Heart right ventricle (tissue), 16 donors: Measurements from ENCODE around the gene TNK2. TPM values are rescaled to one million over a fixed set of nuclear protein-coding genes. Genes with fewer than 3 reads are reported as not detected.

Experiments used
- ATAC-seq, 8 donors: fragments of 200-7000 bp; cut with Tn5 transposase; one replicate each; pipeline ENCODE4 v1.9.1; 2020; ENCODE audit warnings: mild to moderate bottlenecking in 8 of 8, moderate library complexity in 8 of 8, moderate number of reproducible peaks in 1 of 8
- DNase-seq, 2 donors: peaks; one replicate each; pipeline ENCODE4 v3.0.0-alpha.2; 2020
- H3K27ac ChIP-seq, 10 donors: fragments of 200-600 bp; sonication (generic) in 2 of 10; one replicate each; pipeline versions ENCODE4 v1.5.0 to v1.8.0; 2020 to 2022; ENCODE audit warnings: mild to moderate bottlenecking in 3 of 10
- H3K27me3 ChIP-seq, 7 donors: fragments of 200-600 bp; one replicate each; pipeline ENCODE4 v1.8.0; 2021 to 2022; ENCODE audit warnings: mild to moderate bottlenecking in 2 of 7
- H3K36me3 ChIP-seq, 9 donors: fragments of 200-600 bp; sonication (generic) in 1 of 9; one replicate each; pipeline versions ENCODE4 v1.5.0 to v1.8.0; 2020 to 2022; ENCODE audit warnings: mild to moderate bottlenecking in 2 of 9
- H3K4me1 ChIP-seq, 9 donors: fragments of 200-600 bp; sonication (generic) in 1 of 9; one replicate each; pipeline versions ENCODE4 v1.5.0 to v1.8.0; 2020 to 2022; ENCODE audit warnings: mild to moderate bottlenecking in 4 of 9
- H3K4me3 ChIP-seq, 10 donors: fragments of 200-600 bp; sonication (generic) in 2 of 10; one replicate each; pipeline versions ENCODE4 v1.5.0 to v1.8.0; 2020 to 2022; ENCODE audit warnings: mild to moderate bottlenecking in 7 of 10, moderate library complexity in 2 of 10
- H3K9me3 ChIP-seq, 11 donors: fragments of 200-600 bp in 10 of 11; sonication (generic) in 2 of 11; one replicate each; pipeline versions ENCODE4 v1.5.0 to v1.8.0; 2013 to 2022; ENCODE audit warnings: mild to moderate bottlenecking in 2 of 11, control low read depth in 1 of 11, moderate library complexity in 1 of 11
- CTCF ChIP-seq, 9 donors: fragments of 200-600 bp; sonication (generic) in 2 of 9; IDR thresholded peaks; one replicate each; pipeline versions ENCODE4 v1.5.0 to v1.8.0; 2021 to 2022; ENCODE audit warnings: antibody characterized with exemption in 9 of 9, mild to moderate bottlenecking in 5 of 9, moderate library complexity in 1 of 9
- WGBS, 2 donors: extraction: QIAGEN DNeasy Blood & Tissue Kit; methylation state at CpG; one replicate each; pipeline ENCODE4 v1.1.7; 2013; ENCODE audit warnings: inconsistent platforms in 1 of 2; 5-methylcytosine and 5-hydroxymethylcytosine counted together
- intact Hi-C, 10 donors: fragments of 100-400 bp; cut with DNase I; formaldehyde crosslinking; loops; one replicate each; pipeline versions ENCODE4 v1.11.1 to v1.14.2; 2022
- polyA plus RNA-seq, 2 donors: library from polyadenylated mRNA; stranded (reverse); fragments of 200-250 nt; gene quantifications; one replicate each; pipeline ENCODE4 v1.2.3, GENCODE V29; 2013
- total RNA-seq, 10 donors: library from RNA; stranded (reverse); fragmentation: NEBNext Ultra II Directional in 3 of 10; extraction: Animal tissue kit (Norgen Biotek cat#: 25700) in 3 of 10; gene quantifications; one replicate each; pipeline versions ENCODE4 v1.2.1 to v1.2.4, GENCODE V29; 2021 to 2023
- donor health status: Arrhythmogenic right ventricular cardiomyopathy.
- donor health status: ischemic (EF 13 %, LVEDD 7.1; RV severe dilation, severe dysfunction).
- donor health status: healthy with polysubstance abuse.
- donor health status: DM: no; HTN: yes; CAD: no.
- donor health status: DM: no; HTN: no; CAD: no.
- donor health status: ischemic (EF 25% LVEDD 6.9; RV normal size, moderate dysfunction).
- donor health status: ischemic (EF 25% LVEDD 5.7; RV mildly dilated, moderate dysfunction).
- donor health status: healthy.
- donor health status: DM: yes; HTN: yes; CAD: no.
- donor health status: Ischemic cardiomyopathy.
- donor health status: ischemic (EF 35%, LVEDD 5.7; RV mildly dilated, moderate dysfunction).
- donor health status: nonischemic (EF 11% LVEDD 7.7; RV severe dilation, severe dysfunction).
- donor health status: DM: yes; HTN: yes; CAD: no.
- donor health status: PGD.
- donor health status: ischemic (EF 29% LVEDD 5.4; RV normal size, mild dysfunction).
- donor health status: nonischemic (EF 23%, LVEDD 6.1; RV moderate dilation, normal function).

Gene TNK2
- total and polyA plus RNA-seq, 12 donors = 17.6 to 48.3 (median 32.5) TPM

DNA sequence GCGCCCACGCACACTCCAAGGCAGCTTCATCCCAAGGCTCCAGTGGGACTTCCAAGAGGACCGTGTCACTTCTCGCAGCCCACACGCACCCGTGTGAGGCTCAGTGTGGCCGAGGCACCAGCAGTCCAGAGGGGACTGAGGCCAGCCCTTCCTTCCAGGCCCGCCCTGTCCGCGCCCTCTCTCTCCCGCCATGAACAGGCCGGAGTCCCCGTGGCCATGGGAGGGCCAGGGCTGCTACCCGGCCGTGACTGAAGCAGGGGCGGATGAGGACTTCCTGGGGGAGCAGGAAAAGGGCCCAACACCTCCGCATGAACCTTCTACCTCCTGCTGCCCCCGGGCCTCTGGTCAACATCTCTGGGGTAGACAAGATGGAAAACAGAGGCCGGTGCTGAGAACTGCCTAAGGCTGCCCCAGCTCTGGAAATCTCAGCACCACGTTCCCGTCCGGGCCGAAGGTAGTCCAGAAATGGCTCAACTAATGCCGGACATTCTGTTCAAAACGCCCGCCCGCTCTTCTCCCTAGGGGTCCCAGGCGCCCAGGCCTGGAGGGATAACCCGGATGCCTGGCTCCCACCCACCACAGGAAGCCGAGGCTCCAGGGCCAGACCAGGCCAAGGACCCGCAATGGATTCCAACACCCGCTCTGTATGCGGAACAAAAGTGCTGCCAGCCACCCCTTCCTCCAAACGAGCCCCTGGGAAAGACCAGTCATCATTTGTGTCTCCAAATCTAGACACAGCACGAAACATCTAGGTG is 32.7 kb downstream of the TNK2 start:
- intact Hi-C loops = no loop called here
- no peaks in the 10 kb centered on the region for H3K27me3 ChIP-seq
- no peak overlapping the region for H3K4me3 ChIP-seq
- no peak overlapping the region for H3K27ac ChIP-seq
- WGBS, 2 donors = 96% methylated on average over 35 of the region's 35 CpGs
- no peak for DNase-seq
- ATAC-seq = no peak
- no peaks in the 10 kb centered on the region for H3K4me1 ChIP-seq
- peaks cover 0 to 83% (median 14%) of the 10 kb centered on the region in 9 donors for H3K36me3 ChIP-seq
- no peaks in the 10 kb centered on the region for H3K9me3 ChIP-seq
- TF ChIP-seq CTCF (IDR thresholded peaks at IDR 0.05) = no peak

GRCh38 chr3:195873971-195874370 is 34.4 kb downstream of the TNK2 start:
- no peaks in the 10 kb centered on the region for H3K27me3 ChIP-seq
- WGBS, 2 donors = 88% methylated on average over 26 of the region's 26 CpGs
- ATAC-seq (no peak), DNase-seq (no peak)
- H3K4me1 ChIP-seq = no peaks in the 10 kb centered on the region
- H3K9me3 ChIP-seq = no peaks in the 10 kb centered on the region
- no peak for TF ChIP-seq CTCF (IDR thresholded peaks at IDR 0.05)
- peaks cover 0 to 85% (median 14%) of the 10 kb centered on the region in 9 donors for H3K36me3 ChIP-seq
- no peak overlapping the region for H3K27ac ChIP-seq
- H3K4me3 ChIP-seq = no peak overlapping the region
- intact Hi-C loops = no loop called here

DNA sequence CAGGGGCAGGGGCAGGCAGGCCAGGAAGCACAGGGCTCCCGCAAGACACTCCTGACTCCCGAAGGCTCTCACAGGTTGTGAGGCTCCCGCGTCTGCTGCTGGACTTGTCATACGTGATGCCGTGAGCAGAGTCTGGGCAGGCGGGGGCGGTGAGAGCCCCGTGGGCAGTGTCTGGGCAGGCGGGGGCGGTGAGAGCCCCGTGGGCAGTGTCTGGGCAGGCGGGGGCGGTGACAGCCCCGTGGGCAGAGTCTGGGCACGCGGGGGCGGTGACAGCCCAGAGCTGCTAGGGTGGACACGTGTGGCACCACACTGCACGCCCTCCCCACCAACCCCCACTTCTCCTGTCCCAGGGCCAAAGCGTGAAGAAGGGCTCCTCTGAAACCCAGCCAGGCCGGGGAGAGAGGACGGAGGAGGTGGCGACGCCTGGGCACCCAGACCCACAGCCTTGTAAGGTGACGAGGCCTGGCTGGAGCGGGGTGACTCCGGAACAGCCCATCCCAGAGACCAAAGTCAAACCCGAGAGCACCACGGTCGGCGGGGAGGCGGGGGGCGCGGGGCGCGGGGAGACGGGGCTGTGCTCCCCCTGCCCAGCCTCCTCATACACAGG is 35.0 kb downstream of the TNK2 start:
- ATAC-seq = peak in 3 of 8 donors; percentile 19 to 70 (median 22)
- peaks cover 0 to 85% (median 11%) of the 10 kb centered on the region in 9 donors for H3K36me3 ChIP-seq
- no peak for TF ChIP-seq CTCF (IDR thresholded peaks at IDR 0.05)
- WGBS, 2 donors = 76 to 88% methylated on average over 25 to 38 of the region's 38 CpGs
- no peaks in the 10 kb centered on the region for H3K9me3 ChIP-seq
- H3K4me3 ChIP-seq = no peak overlapping the region
- intact Hi-C loops = no loop called here
- H3K27me3 ChIP-seq = no peaks in the 10 kb centered on the region
- H3K4me1 ChIP-seq = no peaks in the 10 kb centered on the region
- no peak for DNase-seq
- H3K27ac ChIP-seq = no peak overlapping the region

DNA sequence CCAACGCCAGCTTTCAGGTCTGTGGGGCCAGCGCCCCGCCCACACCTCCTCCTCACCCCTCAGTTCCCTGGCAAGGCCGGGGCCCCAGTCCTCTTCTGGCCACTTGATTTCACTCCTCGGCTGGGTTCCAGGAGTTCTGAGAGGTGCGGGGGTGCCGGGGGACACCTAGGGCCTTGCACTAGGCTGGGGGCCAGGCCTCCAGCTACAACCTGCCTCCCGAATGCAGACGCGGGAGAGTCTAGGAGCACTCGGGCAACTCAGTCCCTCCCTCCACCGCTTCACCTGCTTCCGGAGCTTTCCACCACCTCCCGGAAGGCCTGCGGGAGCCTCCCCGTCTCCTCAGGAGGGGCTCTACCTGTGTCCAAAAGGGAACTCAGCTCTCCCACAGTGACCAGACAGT is 35.6 kb downstream of the TNK2 start:
- WGBS, 2 donors = 85 to 95% methylated on average over 16 of the region's 16 CpGs
- no peak overlapping the region for H3K27ac ChIP-seq
- no peaks in the 10 kb centered on the region for H3K4me1 ChIP-seq
- intact Hi-C loops = no loop called here
- peaks cover 0 to 85% (median 6%) of the 10 kb centered on the region in 9 donors for H3K36me3 ChIP-seq
- no peak for DNase-seq
- H3K27me3 ChIP-seq = no peaks in the 10 kb centered on the region
- TF ChIP-seq CTCF (IDR thresholded peaks at IDR 0.05) = no peak
- no peak for ATAC-seq
- H3K4me3 ChIP-seq = no peak overlapping the region
- H3K9me3 ChIP-seq = no peaks in the 10 kb centered on the region
